Vagina (tissue), 2 donors: ENCODE data around the gene SULF2.

Source experiments
- POLR2A ChIP-seq, 2 donors: fragments of 450-650 bp; IDR thresholded peaks; one replicate each; pipeline ENCODE4 v1.6.1; 2017; ENCODE audit warnings: antibody characterized with exemption in 2 of 2, mild to moderate bottlenecking in 2 of 2, moderate library complexity in 2 of 2
- POLR2AphosphoS5 ChIP-seq, 2 donors: sonication (generic); formaldehyde crosslinking; IDR thresholded peaks; one replicate each; pipeline ENCODE4 v1.9.0; 2017; ENCODE audit warnings: antibody characterized with exemption in 2 of 2, mild to moderate bottlenecking in 2 of 2, low read depth in 1 of 2; ENCODE audit not compliant: insufficient read depth in 1 of 2
- TF ChIP-seq, protein P1 (sequence below), 3 experiments: fragments of 450-650 bp in 2 of 3; fragments of 200-600 bp in 1 of 3; sonication (generic) in 1 of 3; IDR thresholded peaks; one replicate each; pipeline ENCODE4 v1.5.1; 2017 to 2019; ENCODE audit warnings: antibody characterized with exemption in 3 of 3, mild to moderate bottlenecking in 2 of 3, moderate library complexity in 2 of 3

DNA sequence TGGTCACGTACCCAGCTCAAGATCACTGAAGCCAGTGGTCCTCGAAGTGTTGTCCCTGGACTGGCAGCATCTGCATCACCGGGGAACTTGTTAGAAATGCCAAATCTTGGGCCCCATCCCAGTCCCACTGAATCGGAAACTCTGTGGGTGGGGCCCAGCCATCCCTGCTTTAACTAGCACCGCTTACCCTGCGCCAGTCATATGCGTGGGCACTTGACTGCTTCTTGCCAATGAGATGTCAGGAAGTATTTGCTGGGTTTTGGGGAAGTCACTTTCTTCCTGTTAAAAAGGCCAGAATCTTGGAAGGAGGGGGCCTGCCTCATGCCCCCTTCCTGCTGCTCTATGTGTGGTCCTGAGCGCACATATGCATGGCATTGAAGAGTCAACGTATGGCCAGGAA lies 11.7 kb upstream of the SULF2 start:
- TF ChIP-seq, protein P1, sequence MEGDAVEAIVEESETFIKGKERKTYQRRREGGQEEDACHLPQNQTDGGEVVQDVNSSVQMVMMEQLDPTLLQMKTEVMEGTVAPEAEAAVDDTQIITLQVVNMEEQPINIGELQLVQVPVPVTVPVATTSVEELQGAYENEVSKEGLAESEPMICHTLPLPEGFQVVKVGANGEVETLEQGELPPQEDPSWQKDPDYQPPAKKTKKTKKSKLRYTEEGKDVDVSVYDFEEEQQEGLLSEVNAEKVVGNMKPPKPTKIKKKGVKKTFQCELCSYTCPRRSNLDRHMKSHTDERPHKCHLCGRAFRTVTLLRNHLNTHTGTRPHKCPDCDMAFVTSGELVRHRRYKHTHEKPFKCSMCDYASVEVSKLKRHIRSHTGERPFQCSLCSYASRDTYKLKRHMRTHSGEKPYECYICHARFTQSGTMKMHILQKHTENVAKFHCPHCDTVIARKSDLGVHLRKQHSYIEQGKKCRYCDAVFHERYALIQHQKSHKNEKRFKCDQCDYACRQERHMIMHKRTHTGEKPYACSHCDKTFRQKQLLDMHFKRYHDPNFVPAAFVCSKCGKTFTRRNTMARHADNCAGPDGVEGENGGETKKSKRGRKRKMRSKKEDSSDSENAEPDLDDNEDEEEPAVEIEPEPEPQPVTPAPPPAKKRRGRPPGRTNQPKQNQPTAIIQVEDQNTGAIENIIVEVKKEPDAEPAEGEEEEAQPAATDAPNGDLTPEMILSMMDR (IDR thresholded peaks at IDR 0.05), result no peak
- no peak for TF ChIP-seq POLR2AphosphoS5 (IDR thresholded peaks at IDR 0.05; ENCODE audit: insufficient read depth in 1 of 2, low read depth in 1 of 2)
- TF ChIP-seq POLR2A (IDR thresholded peaks at IDR 0.05), result no peak
